ENCODE results near the gene PRRT3. TPM values are rescaled to one million over a fixed set of nuclear protein-coding genes. Genes with fewer than 3 reads are reported as not detected.

The PRRT3 gene
- total and polyA plus RNA-seq, 2 of the 8 experiments (the other 6 are each of a cell fraction or from before 2014, with no cell fraction given) = 9.0 to 9.2 TPM

DNA sequence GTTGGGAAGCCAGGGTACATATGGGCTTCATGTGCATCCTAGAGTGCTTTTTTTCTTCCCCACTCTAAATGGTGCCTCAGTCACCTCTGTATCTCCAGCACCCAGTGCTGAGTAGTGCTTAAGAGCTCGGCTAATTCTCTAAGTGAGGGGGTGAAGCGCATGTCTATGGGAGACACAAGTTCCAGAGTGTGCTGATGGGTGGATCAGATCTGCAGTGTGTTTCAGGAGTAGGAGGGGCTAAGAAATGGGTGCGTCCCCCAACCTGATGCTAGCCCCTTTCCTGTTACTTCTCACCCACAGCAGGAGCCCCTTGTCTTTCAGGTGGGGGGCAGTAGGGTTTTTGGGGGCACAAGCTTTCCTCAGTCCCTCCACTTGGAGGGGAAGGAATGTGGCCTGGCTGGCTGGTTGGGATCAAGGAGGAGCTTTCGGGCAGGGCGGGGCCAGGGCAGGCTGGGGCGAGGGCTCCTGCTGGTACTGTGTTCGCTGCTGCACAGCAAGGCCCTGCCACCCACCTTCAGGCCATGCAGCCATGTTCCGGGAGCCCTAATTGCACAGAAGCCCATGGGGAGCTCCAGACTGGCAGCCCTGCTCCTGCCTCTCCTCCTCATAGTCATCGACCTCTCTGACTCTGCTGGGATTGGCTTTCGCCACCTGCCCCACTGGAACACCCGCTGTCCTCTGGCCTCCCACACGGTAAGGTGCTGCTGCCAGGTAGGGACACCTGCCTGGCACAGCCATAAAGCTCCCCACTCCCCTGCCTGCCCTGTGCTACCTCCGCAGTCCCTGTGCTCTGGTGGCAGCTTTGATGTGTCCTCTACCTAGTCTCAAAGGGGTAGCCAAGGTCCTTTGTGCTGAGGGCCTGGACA is 49.6 kb downstream of the PRRT3 start, which contains the start of gene IL17RE:
Gene IL17RE, plus strand, starts transcription at position 477 of the 866 bp plus-strand sequence. Its CDS starts 85 bp downstream, at position 562.
- H4K91ac ChIP-seq (replicated peaks; ENCODE audit: insufficient read length, low read length) = peak within 1 kb of the TSS; percentile 87
- H3K36me3 ChIP-seq (ENCODE audit: control insufficient read depth in 2 of 4, insufficient read depth in 4 of 4, low read length in 3 of 4) = no peaks in the 10 kb centered on the region
- no peaks in the 10 kb centered on the region for H3K27me3 ChIP-seq (replicated peaks in 1 of 4; ENCODE audit: control insufficient read depth in 3 of 4, extremely low read depth in 1 of 4, insufficient read depth in 3 of 4, low read length in 3 of 4)
- no peaks in the 10 kb centered on the region for H3K23me2 ChIP-seq (ENCODE audit: low read depth, low read length)
- no peak within 1 kb of the TSS for H3K27ac ChIP-seq (ENCODE audit: low read depth, low read length)
- H3K4me1 ChIP-seq (replicated peaks in 1 of 4; ENCODE audit: control insufficient read depth in 3 of 4, insufficient read depth in 4 of 4, low read length in 3 of 4) = peaks cover 5 to 14% (median 11%) of the 10 kb centered on the region in 4 experiments
- H2BK12ac ChIP-seq (ENCODE audit: low read depth, low read length) = peak within 1 kb of the TSS; percentile 91; the same call in 1 of the 2 replicates
- H3K79me2 ChIP-seq (ENCODE audit: control insufficient read depth in 1 of 2, insufficient read depth in 2 of 2, low read length in 2 of 2) = no peaks in the 10 kb centered on the region
- H2BK20ac ChIP-seq (ENCODE audit: low read length) = peak within 1 kb of the TSS; percentile 75
- H3K14ac ChIP-seq (ENCODE audit: insufficient read length) = no peak within 1 kb of the TSS
- H3K4me3 ChIP-seq (ENCODE audit: extremely low read depth in 1 of 4, insufficient read depth in 2 of 4, low read depth in 3 of 4, low read length in 4 of 4) = peak within 1 kb of the TSS in 2 of 4 experiments; percentile 2 to 30; a peak in 2 of 8 replicates
- peak in 1 of 2 experiments; percentile 73 for DNase-seq (ENCODE audit: low read depth in 1 of 2, low spot score in 2 of 2)
- no peak within 1 kb of the TSS for H2AK5ac ChIP-seq (ENCODE audit: low read depth, low read length)
- H4K5ac ChIP-seq (ENCODE audit: insufficient read length, low read depth, low read length) = no peak within 1 kb of the TSS
- ChIA-PET POLR2A (ENCODE audit: partially characterized antibody) (interaction anchor here (0.6 to 6.0 kb wide), 9 partner anchors 9 to 49 kb away, joined by 3 to 43 read pairs (median 5); partner anchors contain the start of gene IL17RC), CTCF (ENCODE audit: partially characterized antibody) (interaction anchor here (0.7 to 2.2 kb wide), 12 partner anchors 8 to 76 kb away, joined by 3 to 9 read pairs (median 4); partner anchors contain the start of gene IL17RC)
- 70% methylated on average over 13 of the region's 13 CpGs; no CpG with 5 or more reads in 1 of the 2 experiments for WGBS, 2 experiments (ENCODE audit: extremely low coverage in 1 of 2, insufficient coverage in 1 of 2, insufficient read length in 1 of 2, insufficient replicate concordance in 2 of 2, low coverage in 1 of 2, low lambda C conversion rate in 2 of 2, missing lambda C conversion rate in 1 of 2)
- no peak within 1 kb of the TSS for H3K56ac ChIP-seq (replicated peaks; ENCODE audit: insufficient read length, low read depth, low read length)
- H3K4me2 ChIP-seq (ENCODE audit: insufficient read depth in 1 of 2, low read depth in 2 of 2, low read length in 2 of 2) = peak within 1 kb of the TSS; percentile 52
- H3K4ac ChIP-seq (replicated peaks; ENCODE audit: insufficient read length, low read depth, low read length) = peak within 1 kb of the TSS; percentile 96
- H3K18ac ChIP-seq (ENCODE audit: extremely low read depth, low read length) = peak within 1 kb of the TSS; percentile 55
- peak within 1 kb of the TSS; percentile 66 for H4K8ac ChIP-seq (ENCODE audit: extremely low read depth, insufficient read depth, low read length)
- peak within 1 kb of the TSS; percentile 61 for H2AFZ ChIP-seq (ENCODE audit: low read length)
- no peak for FAIRE-seq
- no peak within 1 kb of the TSS for H3K9ac ChIP-seq (replicated peaks in 1 of 4; ENCODE audit: extremely low read depth in 1 of 4, low read depth in 3 of 4, low read length in 3 of 4)
- no peaks in the 10 kb centered on the region for H3K79me1 ChIP-seq (ENCODE audit: low read depth, low read length)
- peak within 1 kb of the TSS; percentile 73 for H2BK5ac ChIP-seq (ENCODE audit: low read depth, low read length)
- H3K23ac ChIP-seq (ENCODE audit: insufficient read length) = no peak within 1 kb of the TSS
- no peaks in the 10 kb centered on the region for H4K20me1 ChIP-seq (replicated peaks in 1 of 2; ENCODE audit: control insufficient read depth in 1 of 2, insufficient read depth in 2 of 2, low read length in 2 of 2)
- H2BK120ac ChIP-seq (replicated peaks; ENCODE audit: low read depth, low read length) = no peak within 1 kb of the TSS
- no peaks in the 10 kb centered on the region for H3K9me3 ChIP-seq (ENCODE audit: insufficient read depth in 2 of 2, low read depth in 1 of 2, low read length in 1 of 2)
- peak within 1 kb of the TSS; percentile 92 for H2BK15ac ChIP-seq (ENCODE audit: low read length)
- no peak for TF ChIP-seq E2F6 (IDR thresholded peaks at IDR 0.05)
- no peak for TF ChIP-seq TAF7 (optimal IDR thresholded peaks at IDR 0.05; ENCODE audit: borderline replicate concordance, low read depth, low read length)
- no peak for TF ChIP-seq ZNF274 (IDR thresholded peaks at IDR 0.05; ENCODE audit: borderline replicate concordance, extremely low read depth, low read length)
- no peak for TF ChIP-seq CBX5 (IDR thresholded peaks at IDR 0.05; ENCODE audit: low read depth, low read length)
- TF ChIP-seq POLR2AphosphoS5 (IDR thresholded peaks at IDR 0.05; ENCODE audit: low read depth, low read length) = no peak
- TF ChIP-seq POU5F1 (IDR thresholded peaks at IDR 0.05; ENCODE audit: low read depth, low read length) = no peak
- TF ChIP-seq GABPA (IDR thresholded peaks at IDR 0.05; ENCODE audit: borderline replicate concordance, insufficient read depth, low read length) = no peak
- no peak for TF ChIP-seq CBX8 (IDR thresholded peaks at IDR 0.05; ENCODE audit: borderline replicate concordance, low read depth, low read length)
- no peak for TF ChIP-seq SUZ12 (IDR thresholded peaks at IDR 0.05; ENCODE audit: low read length)
- 0 out of 3 replicates have a peak, but pooled peaks of 1 of the 2 experiments have one; percentile 17 for TF ChIP-seq POLR2A (IDR thresholded peaks at IDR 0.05; ENCODE audit: control extremely low read depth in 1 of 2, low read depth in 2 of 2, low read length in 2 of 2)
- TF ChIP-seq NRF1 (IDR thresholded peaks at IDR 0.05; ENCODE audit: low read depth, low read length) = no peak

Data from H1 (cell line).